ENCODE results near the gene PRDM16. TPM values are rescaled to one million over a fixed set of nuclear protein-coding genes. Genes with fewer than 3 reads are reported as not detected.

PRDM16 gene
- total and polyA plus RNA-seq, 2 donors (not counting 1 experiment from before 2014, with no cell fraction given): 0.03 to 0.12 TPM

DNA sequence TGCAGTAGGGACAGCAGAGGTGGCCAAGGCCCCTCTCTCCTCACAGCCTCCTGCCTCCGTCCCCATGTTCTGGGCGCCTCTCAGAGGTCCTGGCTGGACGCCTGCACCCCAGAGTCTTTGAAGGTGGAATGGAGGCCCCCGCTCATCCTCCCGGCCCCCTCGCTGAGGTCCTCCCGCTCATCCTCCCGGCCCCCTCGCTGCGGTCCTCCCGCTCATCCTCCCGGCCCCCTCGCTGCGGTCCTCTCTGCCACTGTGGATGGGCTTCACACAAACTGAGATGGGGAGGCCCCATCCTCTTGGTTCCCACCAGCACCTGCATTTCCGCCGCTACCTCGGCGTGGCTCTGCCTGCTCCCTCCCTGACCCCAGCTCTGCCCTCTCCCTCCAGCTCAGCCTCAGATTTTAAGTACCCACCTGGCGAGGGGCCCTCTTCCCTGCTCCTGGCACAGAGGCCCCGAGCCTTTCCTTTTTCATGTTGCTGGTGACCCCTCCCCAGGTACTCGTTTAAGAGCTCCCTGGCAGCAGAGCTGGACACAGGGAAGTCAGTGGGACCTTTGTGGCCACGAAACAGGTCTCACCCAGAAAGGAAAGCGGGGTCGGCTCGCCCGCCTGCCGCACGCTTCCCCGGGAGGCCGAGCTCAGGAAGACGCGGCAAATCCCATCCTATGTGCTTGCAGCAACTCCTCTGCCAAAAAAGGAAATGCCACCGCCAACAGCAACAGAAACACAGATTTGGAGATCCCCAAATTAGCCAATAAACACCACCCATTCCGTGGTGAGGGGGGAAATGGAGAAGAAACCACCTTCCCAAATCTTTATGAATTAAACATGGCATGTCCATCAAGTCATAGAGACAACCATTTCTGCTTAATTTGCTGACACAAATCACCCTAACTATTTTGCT is 143.7 kb downstream of the PRDM16 start:
- ATAC-seq (ENCODE audit: low read depth): no peak
- TF ChIP-seq, protein P1, sequence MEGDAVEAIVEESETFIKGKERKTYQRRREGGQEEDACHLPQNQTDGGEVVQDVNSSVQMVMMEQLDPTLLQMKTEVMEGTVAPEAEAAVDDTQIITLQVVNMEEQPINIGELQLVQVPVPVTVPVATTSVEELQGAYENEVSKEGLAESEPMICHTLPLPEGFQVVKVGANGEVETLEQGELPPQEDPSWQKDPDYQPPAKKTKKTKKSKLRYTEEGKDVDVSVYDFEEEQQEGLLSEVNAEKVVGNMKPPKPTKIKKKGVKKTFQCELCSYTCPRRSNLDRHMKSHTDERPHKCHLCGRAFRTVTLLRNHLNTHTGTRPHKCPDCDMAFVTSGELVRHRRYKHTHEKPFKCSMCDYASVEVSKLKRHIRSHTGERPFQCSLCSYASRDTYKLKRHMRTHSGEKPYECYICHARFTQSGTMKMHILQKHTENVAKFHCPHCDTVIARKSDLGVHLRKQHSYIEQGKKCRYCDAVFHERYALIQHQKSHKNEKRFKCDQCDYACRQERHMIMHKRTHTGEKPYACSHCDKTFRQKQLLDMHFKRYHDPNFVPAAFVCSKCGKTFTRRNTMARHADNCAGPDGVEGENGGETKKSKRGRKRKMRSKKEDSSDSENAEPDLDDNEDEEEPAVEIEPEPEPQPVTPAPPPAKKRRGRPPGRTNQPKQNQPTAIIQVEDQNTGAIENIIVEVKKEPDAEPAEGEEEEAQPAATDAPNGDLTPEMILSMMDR (IDR thresholded peaks at IDR 0.05): no peak
- TF ChIP-seq EZH2 (IDR thresholded peaks at IDR 0.05; ENCODE audit: borderline replicate concordance, insufficient read depth, low read depth, low read length, poor library complexity, severe bottlenecking): no peak
- WGBS (ENCODE audit: insufficient coverage): 89% methylated on average over 24 of the region's 34 CpGs
- Mint-ChIP-seq H3K4me1 (no peaks in the 10 kb centered on the region), H3K27me3 (peaks cover 10% of the 10 kb centered on the region), H3K4me3 (no peak overlapping the region), H3K27ac (no peak overlapping the region), H3K9me3 (ENCODE audit: insufficient read depth) (no peaks in the 10 kb centered on the region)
- ChIA-PET CTCF (no interaction called here), POLR2A (interaction anchor here (0.8 kb wide), 1 partner anchor 664 kb away, joined by 3 read pairs; no protein-coding TSS in a partner anchor)
- no peak overlapping the region for H3K4me2 ChIP-seq (replicated peaks; ENCODE audit: low read depth, low read length, poor library complexity, severe bottlenecking)
- H3K4me3 ChIP-seq (ENCODE audit: control extremely low read depth in 1 of 5, extremely low read depth in 1 of 5, insufficient read depth in 1 of 5, low read depth in 2 of 5, low read length in 4 of 5): no peak overlapping the region
- no peaks in the 10 kb centered on the region for H3K79me2 ChIP-seq (ENCODE audit: control insufficient read depth, insufficient read depth, low read length)
- no peak overlapping the region for H3K9ac ChIP-seq (ENCODE audit: low read length)
- H3K27ac ChIP-seq (ENCODE audit: low read length in 2 of 2): no peak overlapping the region
- no peak overlapping the region for H2AFZ ChIP-seq (ENCODE audit: insufficient read depth, low read depth, low read length, poor library complexity, severe bottlenecking)
- intact Hi-C loops (cut with micrococcal nuclease): no loop called here
- no peak for DNase-seq
- H3K4me1 ChIP-seq (ENCODE audit: control insufficient read depth in 2 of 2, insufficient read depth in 2 of 2, low read length in 2 of 2): no peaks in the 10 kb centered on the region
- H4K20me1 ChIP-seq (ENCODE audit: control insufficient read depth, insufficient read depth, low read length, poor library complexity, severe bottlenecking): no peaks in the 10 kb centered on the region
- H3K9me3 ChIP-seq (ENCODE audit: control extremely low read depth in 1 of 3, control insufficient read depth in 2 of 3, insufficient read depth in 1 of 3, low read length in 2 of 3): peaks cover 0 to 2% (median 0%) of the 10 kb centered on the region in 3 donors
- H3K36me3 ChIP-seq (replicated peaks in 1 of 2; ENCODE audit: control extremely low read depth in 1 of 2, control insufficient read depth in 1 of 2, extremely low read depth in 1 of 2, insufficient read depth in 2 of 2, low read length in 1 of 2): no peaks in the 10 kb centered on the region
- H3K27me3 ChIP-seq (replicated peaks in 1 of 4; ENCODE audit: control extremely low read depth in 1 of 4, control insufficient read depth in 3 of 4, insufficient read depth in 4 of 4, low read length in 3 of 4): peaks cover 0 to 7% (median 0%) of the 10 kb centered on the region in 4 experiments

DNA sequence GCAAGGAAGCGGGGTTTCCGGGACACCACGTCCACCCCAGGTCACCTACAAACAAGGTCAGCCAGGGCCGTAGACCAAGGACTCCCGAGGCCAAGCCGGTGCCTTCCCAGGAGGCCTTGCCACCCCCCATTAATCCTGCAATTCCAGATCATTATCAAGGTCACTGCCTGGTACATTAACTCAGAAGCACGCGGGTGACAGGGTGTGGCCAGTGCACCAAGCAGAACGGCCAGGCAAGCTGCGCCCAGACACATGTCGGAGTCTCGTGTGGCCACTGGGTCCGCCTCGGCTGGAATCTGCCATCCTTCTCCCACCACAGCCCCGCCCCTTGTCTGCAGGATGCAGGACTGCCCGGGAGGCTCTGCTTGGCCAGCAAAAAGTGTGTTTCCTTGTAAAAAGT is 144.7 kb downstream of the PRDM16 start:
- H3K4me3 Mint-ChIP-seq: no peak overlapping the region
- Histone ChIP-seq H3K27ac (ENCODE audit: low read length in 2 of 2) (no peak overlapping the region), H3K4me3 (ENCODE audit: control extremely low read depth in 1 of 5, extremely low read depth in 1 of 5, insufficient read depth in 1 of 5, low read depth in 2 of 5, low read length in 4 of 5) (no peak overlapping the region), H3K27me3 (replicated peaks in 1 of 4; ENCODE audit: control extremely low read depth in 1 of 4, control insufficient read depth in 3 of 4, insufficient read depth in 4 of 4, low read length in 3 of 4) (peaks cover 0 to 7% (median 0%) of the 10 kb centered on the region in 4 experiments), H3K36me3 (replicated peaks in 1 of 2; ENCODE audit: control extremely low read depth in 1 of 2, control insufficient read depth in 1 of 2, extremely low read depth in 1 of 2, insufficient read depth in 2 of 2, low read length in 1 of 2) (no peaks in the 10 kb centered on the region), H3K9me3 (ENCODE audit: control extremely low read depth in 1 of 3, control insufficient read depth in 2 of 3, insufficient read depth in 1 of 3, low read length in 2 of 3) (peaks cover 0 to 2% (median 0%) of the 10 kb centered on the region in 3 donors), H2AFZ (ENCODE audit: insufficient read depth, low read depth, low read length, poor library complexity, severe bottlenecking) (no peak overlapping the region), H3K4me1 (ENCODE audit: control insufficient read depth in 2 of 2, insufficient read depth in 2 of 2, low read length in 2 of 2) (no peaks in the 10 kb centered on the region), H3K9ac (ENCODE audit: low read length) (no peak overlapping the region), H3K79me2 (ENCODE audit: control insufficient read depth, insufficient read depth, low read length) (no peaks in the 10 kb centered on the region), H3K4me2 (replicated peaks; ENCODE audit: low read depth, low read length, poor library complexity, severe bottlenecking) (no peak overlapping the region), H4K20me1 (ENCODE audit: control insufficient read depth, insufficient read depth, low read length, poor library complexity, severe bottlenecking) (no peaks in the 10 kb centered on the region)
- ChIA-PET POLR2A (no interaction called here), CTCF (no interaction called here)
- ATAC-seq (ENCODE audit: low read depth) (no peak), DNase-seq (no peak)
- no peak overlapping the region for H3K27ac Mint-ChIP-seq
- intact Hi-C loops (cut with micrococcal nuclease): no loop called here
- peaks cover 10% of the 10 kb centered on the region for H3K27me3 Mint-ChIP-seq
- no peaks in the 10 kb centered on the region for H3K9me3 Mint-ChIP-seq (ENCODE audit: insufficient read depth)
- TF ChIP-seq, protein P1 (IDR thresholded peaks at IDR 0.05): no peak
- TF ChIP-seq EZH2 (IDR thresholded peaks at IDR 0.05; ENCODE audit: borderline replicate concordance, insufficient read depth, low read depth, low read length, poor library complexity, severe bottlenecking): no peak
- WGBS (ENCODE audit: insufficient coverage): 95% methylated on average over 15 of the region's 16 CpGs
- H3K4me1 Mint-ChIP-seq: no peaks in the 10 kb centered on the region
